DMS 273 (cell line): ENCODE data around the gene PTPRM.

ENCODE experiments used
- DNase-seq: peaks from one replicate; lab custom pipeline; 2025; ENCODE audit not compliant: unreplicated experiment; lab: John Stamatoyannopoulos, UW

Gene PTPRM

GRCh38 chr18:8257851-8258434 lies 690.8 kb downstream of the PTPRM start:
- DNase-seq, result no peak

- DNase-seq, result no peak
Observed at GRCh38 chr18:8260319-8260718, 693.2 kb downstream of the PTPRM start.

- DNase-seq, result no peak
Observed at GRCh38 chr18:8260827-8261226, 693.7 kb downstream of the PTPRM start.

GRCh38 chr18:8261651-8262091 lies 694.6 kb downstream of the PTPRM start:
- no peak for DNase-seq

- no peak for DNase-seq
Observed at GRCh38 chr18:8262221-8262620, 695.1 kb downstream of the PTPRM start.

GRCh38 chr18:8264116-8264515 lies 697.0 kb downstream of the PTPRM start:
- no peak for DNase-seq

GRCh38 chr18:8264861-8265411 lies 697.8 kb downstream of the PTPRM start:
- no peak for DNase-seq

- no peak for DNase-seq
Observed at GRCh38 chr18:8272254-8272653, 705.1 kb downstream of the PTPRM start.

- DNase-seq, result no peak
Observed at GRCh38 chr18:8274370-8274769, 707.3 kb downstream of the PTPRM start.

- no peak for DNase-seq
Observed at GRCh38 chr18:8276406-8276805, 709.3 kb downstream of the PTPRM start.

- no peak for DNase-seq
Observed at GRCh38 chr18:8277270-8277669, 710.2 kb downstream of the PTPRM start.

GRCh38 chr18:8279346-8279745 lies 712.2 kb downstream of the PTPRM start:
- DNase-seq, result no peak

- DNase-seq, result no peak
Observed at GRCh38 chr18:8279781-8280330, 712.7 kb downstream of the PTPRM start.

- no peak for DNase-seq
Observed at GRCh38 chr18:8283891-8284585, 716.9 kb downstream of the PTPRM start.

- no peak for DNase-seq
Observed at GRCh38 chr18:8286303-8286702, 719.2 kb downstream of the PTPRM start.

GRCh38 chr18:8287196-8287885 lies 720.2 kb downstream of the PTPRM start:
- DNase-seq, result no peak

- DNase-seq, result no peak
Observed at GRCh38 chr18:8288472-8289195, 721.5 kb downstream of the PTPRM start.

- no peak for DNase-seq
Observed at GRCh38 chr18:8290435-8290834, 723.3 kb downstream of the PTPRM start.

GRCh38 chr18:8290913-8291312 lies 723.8 kb downstream of the PTPRM start:
- DNase-seq, result no peak

GRCh38 chr18:8293184-8293583 lies 726.1 kb downstream of the PTPRM start:
- DNase-seq, result no peak
